AG04450 (cell line): ENCODE measurements around the gene VAV1. TPM values are rescaled to one million over a fixed set of nuclear protein-coding genes. Genes with fewer than 3 reads are reported as not detected.
"Not testable (repeated sequence)": the region's sequence is repeated elsewhere in the genome, so short reads cannot be mapped to it uniquely, and the experiment has no call there.

ENCODE experiments used
- CTCF ChIA-PET: fragments of 300-600, 350-600 bp; formaldehyde crosslinking; extraction: SDS; loops from one replicate; lab custom pipeline; 2022; ENCODE audit warnings: antibody characterized with exemption, inconsistent platforms; lab: Charles Lee
- POLR2A ChIA-PET: fragments of 350-600 bp; formaldehyde crosslinking; extraction: SDS; loops from one replicate; lab custom pipeline; 2021; ENCODE audit warnings: antibody characterized with exemption, inconsistent platforms; lab: Yijun Ruan, JAX
- DNase-seq: peaks from one replicate; pipeline ENCODE4 v3.0.0-alpha.2; 2011; ENCODE audit warnings: low read depth, low spot score
- H3K27ac ChIP-seq: one replicate; pipeline ENCODE4 v1.5.1; 2012; ENCODE audit warnings: low read depth, low read length, control low read depth
- H3K27me3 ChIP-seq: one replicate; pipeline ENCODE4 v1.6.0; 2012; ENCODE audit warnings: low read length; ENCODE audit not compliant: control insufficient read depth, insufficient read depth
- H3K4me3 ChIP-seq: 2 replicates; pipeline ENCODE4 v1.5.1; 2011; ENCODE audit warnings: mild to moderate bottlenecking, low read depth, low read length, control low read depth
- H3K9me3 ChIP-seq: 2 replicates; pipeline ENCODE4 v1.5.1; 2012; ENCODE audit warnings: low read length; ENCODE audit not compliant: control insufficient read depth, insufficient read depth
- polyA plus RNA-seq: library from polyadenylated mRNA; depleted of rRNA; stranded (reverse); fragments of >200 nt; gene quantifications from 2 replicates; pipeline ENCODE4 v1.2.3, GENCODE V29; 2011
- TF ChIP-seq, protein P1 (sequence below): IDR thresholded peaks from 2 replicates; pipeline ENCODE4 v1.5.1; 2011; ENCODE audit warnings: low read depth, low read length, control low read depth, inconsistent platforms

The VAV1 gene
- polyA plus RNA-seq, 1 experiment, result not detected

- CTCF ChIA-PET, result no interaction called here
- DNase-seq, result no peak
- TF ChIP-seq, protein P1, sequence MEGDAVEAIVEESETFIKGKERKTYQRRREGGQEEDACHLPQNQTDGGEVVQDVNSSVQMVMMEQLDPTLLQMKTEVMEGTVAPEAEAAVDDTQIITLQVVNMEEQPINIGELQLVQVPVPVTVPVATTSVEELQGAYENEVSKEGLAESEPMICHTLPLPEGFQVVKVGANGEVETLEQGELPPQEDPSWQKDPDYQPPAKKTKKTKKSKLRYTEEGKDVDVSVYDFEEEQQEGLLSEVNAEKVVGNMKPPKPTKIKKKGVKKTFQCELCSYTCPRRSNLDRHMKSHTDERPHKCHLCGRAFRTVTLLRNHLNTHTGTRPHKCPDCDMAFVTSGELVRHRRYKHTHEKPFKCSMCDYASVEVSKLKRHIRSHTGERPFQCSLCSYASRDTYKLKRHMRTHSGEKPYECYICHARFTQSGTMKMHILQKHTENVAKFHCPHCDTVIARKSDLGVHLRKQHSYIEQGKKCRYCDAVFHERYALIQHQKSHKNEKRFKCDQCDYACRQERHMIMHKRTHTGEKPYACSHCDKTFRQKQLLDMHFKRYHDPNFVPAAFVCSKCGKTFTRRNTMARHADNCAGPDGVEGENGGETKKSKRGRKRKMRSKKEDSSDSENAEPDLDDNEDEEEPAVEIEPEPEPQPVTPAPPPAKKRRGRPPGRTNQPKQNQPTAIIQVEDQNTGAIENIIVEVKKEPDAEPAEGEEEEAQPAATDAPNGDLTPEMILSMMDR, result no peak
These were observed 386 bp downstream of the VAV1 start for GRCh38 chr19:6772866-6773322.

DNA sequence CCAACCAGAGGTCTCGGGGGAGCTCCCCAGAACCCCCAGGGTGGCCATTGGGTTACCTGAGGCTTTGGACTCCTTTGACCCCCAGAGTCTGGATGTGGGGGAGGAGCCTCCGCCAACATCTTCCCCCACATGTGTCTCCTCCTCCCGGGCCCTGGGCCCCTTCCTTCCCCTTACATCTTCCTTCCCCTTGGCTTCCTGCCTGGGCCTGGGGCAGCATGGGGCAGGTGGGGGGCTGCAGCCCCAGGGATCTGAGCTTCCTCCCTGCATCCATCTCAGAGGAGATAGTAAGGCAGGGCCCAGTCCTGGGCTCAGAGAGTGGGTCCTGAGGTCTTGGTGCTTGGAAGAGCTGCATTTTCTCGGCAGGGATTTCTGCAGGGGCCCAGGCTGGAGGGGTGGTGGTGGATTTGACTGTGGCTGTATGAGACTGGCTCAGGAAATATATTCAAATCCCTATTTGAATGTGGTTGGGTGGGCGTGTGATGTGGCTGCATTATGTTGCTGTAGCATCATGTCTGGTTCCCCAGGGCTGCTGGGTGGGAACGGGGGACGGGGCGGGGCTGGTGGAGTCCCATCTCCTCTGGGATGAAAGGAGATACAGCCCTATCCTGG lies 919 bp downstream of the VAV1 start:
- Histone ChIP-seq H3K9me3 (peaks cover 4% of the 10 kb centered on the region; the same call in 1 of the 2 replicates), H3K4me3 (no peak overlapping the region), H3K27me3 (no peaks in the 10 kb centered on the region), H3K27ac (no peak overlapping the region)
- TF ChIP-seq, protein P1, result no peak
- ChIA-PET CTCF (no interaction called here), POLR2A (no interaction called here)
- DNase-seq, result no peak

More at GRCh38 chr19:6772866-6773322, 386 bp downstream of the VAV1 start:
- Histone ChIP-seq H3K27me3 (no peaks in the 10 kb centered on the region), H3K27ac (no peak overlapping the region), H3K9me3 (peaks cover 4% of the 10 kb centered on the region; the same call in 1 of the 2 replicates), H3K4me3 (no peak overlapping the region)
- POLR2A ChIA-PET, result no interaction called here

DNA sequence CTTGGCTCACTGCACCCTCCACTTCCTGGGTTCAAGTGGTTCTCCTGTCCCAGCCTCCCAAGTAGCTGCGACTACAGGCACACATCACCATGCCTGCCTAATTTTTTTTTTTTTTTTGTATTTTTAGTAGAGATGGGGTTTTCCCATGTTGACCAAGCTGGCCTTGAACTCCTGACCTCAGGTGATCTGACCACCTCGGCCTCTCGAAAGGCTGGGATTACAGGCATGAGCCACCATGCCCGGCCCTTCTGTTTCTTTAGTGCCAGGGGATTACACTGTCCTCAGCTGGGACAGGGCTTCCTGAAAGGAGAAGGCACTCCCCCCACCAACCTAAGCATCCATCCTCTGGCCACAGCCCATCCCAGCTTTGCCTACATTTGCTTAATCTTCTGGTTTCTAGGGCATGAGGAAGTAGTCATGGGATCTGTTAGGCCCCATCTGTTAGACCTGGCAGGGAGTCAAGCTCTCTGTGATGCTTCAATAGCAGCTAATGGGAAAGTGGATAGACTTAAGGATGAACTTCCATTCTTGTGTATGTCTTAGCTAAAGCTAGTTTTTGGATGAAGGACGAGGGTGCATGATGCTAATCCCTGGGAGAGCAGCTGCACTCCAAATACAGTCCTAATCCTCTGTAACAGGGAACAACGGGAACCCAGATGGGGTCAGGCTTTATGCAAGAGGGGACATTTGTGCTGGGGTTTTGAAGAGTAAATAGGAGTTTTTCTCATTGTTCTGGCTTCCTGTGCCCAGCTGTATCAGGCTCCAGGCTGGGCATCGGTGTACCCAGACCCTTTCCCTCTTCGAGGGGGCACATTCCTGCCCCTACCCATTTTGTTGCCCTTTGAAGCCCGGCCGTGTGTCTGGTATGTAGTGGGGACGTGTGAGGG lies 2.6 kb downstream of the VAV1 start:
- H3K27ac ChIP-seq, result no peak overlapping the region
- CTCF ChIA-PET, result no interaction called here
- DNase-seq, result no peak
- H3K9me3 ChIP-seq, result peaks cover 4% of the 10 kb centered on the region; the same call in 1 of the 2 replicates
- no peaks in the 10 kb centered on the region for H3K27me3 ChIP-seq
- TF ChIP-seq, protein P1, result no peak
- POLR2A ChIA-PET, result no interaction called here
- no peak overlapping the region for H3K4me3 ChIP-seq

DNA sequence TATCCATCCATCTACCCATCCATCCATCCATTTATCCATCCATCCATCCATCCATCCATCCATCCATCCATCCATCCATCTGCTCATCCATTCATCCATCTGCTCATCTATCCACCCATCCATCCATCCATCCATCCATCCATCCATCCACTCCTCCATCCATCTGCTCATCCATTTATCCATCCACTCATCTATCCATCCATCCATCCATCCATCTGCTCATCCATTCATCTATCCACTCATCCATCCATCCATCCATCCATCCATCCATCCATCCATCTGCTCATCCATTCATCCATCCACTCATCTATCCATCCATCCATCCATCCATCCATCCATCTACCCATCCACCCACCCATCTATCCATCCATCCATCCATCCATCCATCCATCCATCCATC lies 3.5 kb downstream of the VAV1 start:
- H3K9me3 ChIP-seq, H3K27me3 ChIP-seq, DNase-seq, H3K27ac ChIP-seq, H3K4me3 ChIP-seq, CTCF ChIA-PET, POLR2A ChIA-PET: not testable (repeated sequence)

GRCh38 chr19:6776999-6777398 lies 4.5 kb downstream of the VAV1 start:
- H3K9me3 ChIP-seq, result peaks cover 4% of the 10 kb centered on the region; the same call in 1 of the 2 replicates
- ChIA-PET POLR2A (no interaction called here), CTCF (no interaction called here)
- no peak overlapping the region for H3K4me3 ChIP-seq
- H3K27ac ChIP-seq, result no peak overlapping the region
- no peaks in the 10 kb centered on the region for H3K27me3 ChIP-seq
- no peak for DNase-seq
- TF ChIP-seq, protein P1, result no peak
